Liver (tissue), 9 donors: ENCODE data around the gene SLITRK2. TPM values are rescaled to one million over a fixed set of nuclear protein-coding genes. Genes with fewer than 3 reads are reported as not detected.

Source experiments
- DNase-seq: peaks from one replicate; pipeline ENCODE4 v3.0.0-alpha.2; 2017; ENCODE audit warnings: low spot score
- H3K27ac ChIP-seq, 2 donors: one replicate each; pipeline ENCODE4 v1.7.0; 2013; ENCODE audit warnings: inconsistent platforms in 2 of 2, low read length in 2 of 2, control low read depth in 1 of 2, low read depth in 1 of 2, mild to moderate bottlenecking in 1 of 2
- H3K27me3 ChIP-seq, 4 donors: one replicate each; pipeline versions ENCODE4 v1.6.1 to v1.7.0; 2013; ENCODE audit warnings: low read length in 3 of 4, inconsistent platforms in 1 of 4, mild to moderate bottlenecking in 1 of 4, moderate library complexity in 1 of 4; ENCODE audit not compliant: control insufficient read depth in 4 of 4, insufficient read depth in 4 of 4
- H3K36me3 ChIP-seq, 4 donors: one replicate each; pipeline versions ENCODE4 v1.6.1 to v1.7.0; 2013; ENCODE audit warnings: low read length in 3 of 4, mild to moderate bottlenecking in 3 of 4, low read depth in 1 of 4, moderate library complexity in 1 of 4; ENCODE audit not compliant: control insufficient read depth in 4 of 4, insufficient read depth in 3 of 4
- H3K4me1 ChIP-seq, 4 donors: one replicate each; pipeline versions ENCODE4 v1.6.1 to v1.7.0; 2013; ENCODE audit warnings: low read length in 3 of 4, mild to moderate bottlenecking in 3 of 4, moderate library complexity in 1 of 4; ENCODE audit not compliant: control insufficient read depth in 4 of 4, insufficient read depth in 4 of 4
- H3K4me3 ChIP-seq, 3 donors: one replicate each; pipeline versions ENCODE4 v1.6.1 to v1.7.0; 2013; ENCODE audit warnings: low read length in 3 of 3, control low read depth in 1 of 3, low read depth in 1 of 3, mild to moderate bottlenecking in 1 of 3
- H3K9ac ChIP-seq, 2 donors: one replicate each; pipeline ENCODE4 v1.7.0; 2013; ENCODE audit warnings: low read length in 2 of 2, mild to moderate bottlenecking in 2 of 2, moderate library complexity in 2 of 2, control low read depth in 1 of 2, low read depth in 1 of 2
- H3K9me3 ChIP-seq, 4 donors: one replicate each; pipeline versions ENCODE4 v1.6.1 to v1.7.0; 2013; ENCODE audit warnings: low read length in 3 of 4; ENCODE audit not compliant: control insufficient read depth in 4 of 4
- ATF3 ChIP-seq: IDR thresholded peaks from 2 replicates; pipeline ENCODE4 v1.6.1; 2016; ENCODE audit warnings: antibody characterized with exemption
- EGR1 ChIP-seq, 2 donors: IDR thresholded peaks; 2 replicates each; pipeline ENCODE4 v1.6.1; 2016 to 2018; ENCODE audit warnings: antibody characterized with exemption in 2 of 2, low read depth in 2 of 2
- FOXA1 ChIP-seq: IDR thresholded peaks from 2 replicates; pipeline ENCODE4 v1.6.1; 2016; ENCODE audit warnings: antibody characterized with exemption
- FOXA2 ChIP-seq: IDR thresholded peaks from 2 replicates; pipeline ENCODE4 v1.6.1; 2016; ENCODE audit warnings: antibody characterized with exemption
- GABPA ChIP-seq, 2 donors: IDR thresholded peaks in 1 of 2; conservative IDR thresholded peaks in 1 of 2; 2 replicates each; pipeline ENCODE4 v1.6.1; 2016; ENCODE audit warnings: antibody characterized with exemption in 2 of 2, mild to moderate bottlenecking in 1 of 2, moderate library complexity in 1 of 2
- HNF4A ChIP-seq, 2 donors: conservative IDR thresholded peaks; 2 replicates each; pipeline ENCODE4 v1.6.1; 2016; ENCODE audit warnings: antibody characterized with exemption in 2 of 2, mild to moderate bottlenecking in 2 of 2
- HNF4G ChIP-seq: IDR thresholded peaks from 2 replicates; pipeline ENCODE4 v1.6.1; 2016; ENCODE audit warnings: antibody characterized with exemption
- JUND ChIP-seq, 2 donors: IDR thresholded peaks; 2 replicates each; pipeline ENCODE4 v1.6.1; 2016; ENCODE audit warnings: antibody characterized with exemption in 2 of 2
- NR2F2 ChIP-seq: IDR thresholded peaks from 2 replicates; pipeline ENCODE4 v1.6.1; 2016; ENCODE audit warnings: antibody characterized with exemption
- RXRA ChIP-seq, 2 donors: IDR thresholded peaks; 2 replicates each; pipeline ENCODE4 v1.6.1; 2017 to 2018; ENCODE audit warnings: antibody characterized with exemption in 2 of 2, mild to moderate bottlenecking in 1 of 2
- TAF1 ChIP-seq: conservative IDR thresholded peaks from 2 replicates; pipeline ENCODE4 v1.6.1; 2016; ENCODE audit warnings: antibody characterized with exemption, mild to moderate bottlenecking
- YY1 ChIP-seq: IDR thresholded peaks from 2 replicates; pipeline ENCODE4 v1.6.1; 2016; ENCODE audit warnings: antibody characterized with exemption, mild to moderate bottlenecking
- ZBTB33 ChIP-seq: IDR thresholded peaks from 2 replicates; pipeline ENCODE4 v1.6.1; 2016; ENCODE audit warnings: antibody characterized with exemption
- WGBS: extraction: QIAGEN DNeasy Blood & Tissue Kit; methylation state at CpG from one replicate; pipeline ENCODE4 v1.1.7; 2013; 5-methylcytosine and 5-hydroxymethylcytosine counted together
- polyA plus RNA-seq, 2 donors: library from polyadenylated mRNA; stranded (reverse) in 1 of 2; unstranded in 1 of 2; fragments of 200-250 nt in 1 of 2; fragments of >200 nt in 1 of 2; fragmentation: Nextera tagmentation in 1 of 2; extraction: Ambion mirVana in 1 of 2; gene quantifications; one replicate each; pipeline versions ENCODE4 v1.2.1 to v1.2.3, GENCODE V29; 2013 to 2015
- total RNA-seq, 2 donors: library from RNA; depleted of rRNA; stranded (reverse); fragments of >200 nt; gene quantifications; one replicate each; pipeline ENCODE4 v1.2.3, GENCODE V29; 2014
- TF ChIP-seq, protein P1 (sequence below): IDR thresholded peaks from 2 replicates; pipeline ENCODE4 v1.6.1; 2016; ENCODE audit warnings: antibody characterized with exemption
- TF ChIP-seq, protein P2 (sequence below): fragments of 150-350 bp; IDR thresholded peaks from 2 replicates; pipeline ENCODE4 v1.5.1; 2017; ENCODE audit warnings: improper control_type of control experiment, low read depth, low read length; ENCODE audit not compliant: missing input control
- TF ChIP-seq, protein P3 (sequence below): IDR thresholded peaks from 2 replicates; pipeline ENCODE4 v1.6.1; 2016; ENCODE audit warnings: antibody characterized with exemption, mild to moderate bottlenecking
- donor health status: healthy.
- donor health status: healthy.
- donor health status: healthy.
- donor health status: healthy.
- donor health status: healthy.

SLITRK2 gene
- total and polyA plus RNA-seq, 4 donors: 0.03 to 0.08 TPM; not detected in 2

GRCh38 chrX:145840531-145840930 is 22.9 kb downstream of the SLITRK2 start:
- H3K4me1 ChIP-seq: no peaks in the 10 kb centered on the region
- WGBS: 84% methylated on average over 9 of the region's 9 CpGs
- no peaks in the 10 kb centered on the region for H3K9me3 ChIP-seq
- no peaks in the 10 kb centered on the region for H3K36me3 ChIP-seq
- no peak overlapping the region for H3K4me3 ChIP-seq
- no peak overlapping the region for H3K9ac ChIP-seq
- no peak for DNase-seq
- H3K27me3 ChIP-seq: no peaks in the 10 kb centered on the region
- no peak overlapping the region for H3K27ac ChIP-seq
- TF ChIP-seq GABPA (IDR thresholded peaks at IDR 0.05 in 1 of 2, conservative IDR thresholded peaks at IDR 0.05 in 1 of 2) (no peak), NR2F2 (no peak), HNF4G (no peak), JUND (IDR thresholded peaks at IDR 0.05) (no peak), EGR1 (IDR thresholded peaks at IDR 0.05; ENCODE audit: low read depth in 2 of 2) (no peak), RXRA (IDR thresholded peaks at IDR 0.05) (no peak), ZBTB33 (no peak), FOXA1 (no peak), TAF1 (no peak), HNF4A (conservative IDR thresholded peaks at IDR 0.05) (no peak), ATF3 (no peak), FOXA2 (no peak)
- TF ChIP-seq, protein P1, sequence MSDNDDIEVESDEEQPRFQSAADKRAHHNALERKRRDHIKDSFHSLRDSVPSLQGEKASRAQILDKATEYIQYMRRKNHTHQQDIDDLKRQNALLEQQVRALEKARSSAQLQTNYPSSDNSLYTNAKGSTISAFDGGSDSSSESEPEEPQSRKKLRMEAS: no peak
- TF ChIP-seq, protein P2, sequence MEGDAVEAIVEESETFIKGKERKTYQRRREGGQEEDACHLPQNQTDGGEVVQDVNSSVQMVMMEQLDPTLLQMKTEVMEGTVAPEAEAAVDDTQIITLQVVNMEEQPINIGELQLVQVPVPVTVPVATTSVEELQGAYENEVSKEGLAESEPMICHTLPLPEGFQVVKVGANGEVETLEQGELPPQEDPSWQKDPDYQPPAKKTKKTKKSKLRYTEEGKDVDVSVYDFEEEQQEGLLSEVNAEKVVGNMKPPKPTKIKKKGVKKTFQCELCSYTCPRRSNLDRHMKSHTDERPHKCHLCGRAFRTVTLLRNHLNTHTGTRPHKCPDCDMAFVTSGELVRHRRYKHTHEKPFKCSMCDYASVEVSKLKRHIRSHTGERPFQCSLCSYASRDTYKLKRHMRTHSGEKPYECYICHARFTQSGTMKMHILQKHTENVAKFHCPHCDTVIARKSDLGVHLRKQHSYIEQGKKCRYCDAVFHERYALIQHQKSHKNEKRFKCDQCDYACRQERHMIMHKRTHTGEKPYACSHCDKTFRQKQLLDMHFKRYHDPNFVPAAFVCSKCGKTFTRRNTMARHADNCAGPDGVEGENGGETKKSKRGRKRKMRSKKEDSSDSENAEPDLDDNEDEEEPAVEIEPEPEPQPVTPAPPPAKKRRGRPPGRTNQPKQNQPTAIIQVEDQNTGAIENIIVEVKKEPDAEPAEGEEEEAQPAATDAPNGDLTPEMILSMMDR: no peak

DNA sequence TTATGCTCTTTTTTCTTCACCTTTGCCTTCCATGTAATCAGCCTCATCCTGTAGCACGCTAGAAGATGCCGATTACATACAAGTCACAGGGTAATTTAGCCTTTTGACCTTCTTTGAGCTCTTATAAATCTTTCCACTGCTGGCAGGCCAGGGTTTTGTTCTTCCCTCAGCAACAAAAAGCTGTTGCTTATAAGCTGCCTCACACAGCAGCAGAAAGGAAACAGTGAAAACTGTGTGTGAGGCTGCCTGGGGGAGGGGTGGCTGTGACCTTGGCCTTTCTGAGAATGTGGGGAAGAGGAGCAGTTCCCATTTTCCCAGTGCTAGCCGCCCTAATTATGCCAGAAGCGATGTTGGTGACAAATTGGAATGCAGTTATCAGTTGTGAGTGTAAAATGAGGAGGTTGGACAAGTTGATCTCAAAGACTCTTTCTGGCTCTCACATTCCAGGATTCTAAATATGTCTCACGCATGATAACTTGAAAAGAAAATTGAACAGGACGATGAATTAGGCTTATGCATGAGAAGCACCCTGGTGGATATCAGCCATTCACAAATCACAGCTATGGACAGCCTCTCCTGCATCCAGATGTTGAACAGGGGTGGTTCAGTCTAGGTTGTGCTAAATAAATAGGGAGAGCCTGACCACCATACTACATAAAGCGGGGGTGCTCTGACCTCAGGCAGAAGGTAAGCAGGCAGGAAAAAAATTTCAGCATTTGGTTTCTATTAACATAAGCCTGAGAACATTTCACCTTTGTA is 25.7 kb downstream of the SLITRK2 start:
- no peak for DNase-seq
- Histone ChIP-seq H3K9me3 (no peaks in the 10 kb centered on the region), H3K27me3 (no peaks in the 10 kb centered on the region), H3K36me3 (no peaks in the 10 kb centered on the region), H3K27ac (no peak overlapping the region), H3K4me1 (no peaks in the 10 kb centered on the region), H3K9ac (no peak overlapping the region), H3K4me3 (no peak overlapping the region)
- WGBS: 46% methylated on average over 7 of the region's 7 CpGs
- TF ChIP-seq NR2F2: peak; percentile 9
- TF ChIP-seq TAF1: no peak

GRCh38 chrX:145844886-145845285 is 27.3 kb downstream of the SLITRK2 start:
- DNase-seq: no peak
- Histone ChIP-seq H3K27ac (no peak overlapping the region), H3K27me3 (no peaks in the 10 kb centered on the region), H3K4me1 (no peaks in the 10 kb centered on the region), H3K4me3 (no peak overlapping the region), H3K9ac (no peak overlapping the region), H3K9me3 (no peaks in the 10 kb centered on the region), H3K36me3 (no peaks in the 10 kb centered on the region)
- WGBS: 85% methylated on average over 7 of the region's 7 CpGs
- TF ChIP-seq HNF4G: no peak
- TF ChIP-seq YY1: no peak
- no peak for TF ChIP-seq FOXA1
- TF ChIP-seq, protein P3, sequence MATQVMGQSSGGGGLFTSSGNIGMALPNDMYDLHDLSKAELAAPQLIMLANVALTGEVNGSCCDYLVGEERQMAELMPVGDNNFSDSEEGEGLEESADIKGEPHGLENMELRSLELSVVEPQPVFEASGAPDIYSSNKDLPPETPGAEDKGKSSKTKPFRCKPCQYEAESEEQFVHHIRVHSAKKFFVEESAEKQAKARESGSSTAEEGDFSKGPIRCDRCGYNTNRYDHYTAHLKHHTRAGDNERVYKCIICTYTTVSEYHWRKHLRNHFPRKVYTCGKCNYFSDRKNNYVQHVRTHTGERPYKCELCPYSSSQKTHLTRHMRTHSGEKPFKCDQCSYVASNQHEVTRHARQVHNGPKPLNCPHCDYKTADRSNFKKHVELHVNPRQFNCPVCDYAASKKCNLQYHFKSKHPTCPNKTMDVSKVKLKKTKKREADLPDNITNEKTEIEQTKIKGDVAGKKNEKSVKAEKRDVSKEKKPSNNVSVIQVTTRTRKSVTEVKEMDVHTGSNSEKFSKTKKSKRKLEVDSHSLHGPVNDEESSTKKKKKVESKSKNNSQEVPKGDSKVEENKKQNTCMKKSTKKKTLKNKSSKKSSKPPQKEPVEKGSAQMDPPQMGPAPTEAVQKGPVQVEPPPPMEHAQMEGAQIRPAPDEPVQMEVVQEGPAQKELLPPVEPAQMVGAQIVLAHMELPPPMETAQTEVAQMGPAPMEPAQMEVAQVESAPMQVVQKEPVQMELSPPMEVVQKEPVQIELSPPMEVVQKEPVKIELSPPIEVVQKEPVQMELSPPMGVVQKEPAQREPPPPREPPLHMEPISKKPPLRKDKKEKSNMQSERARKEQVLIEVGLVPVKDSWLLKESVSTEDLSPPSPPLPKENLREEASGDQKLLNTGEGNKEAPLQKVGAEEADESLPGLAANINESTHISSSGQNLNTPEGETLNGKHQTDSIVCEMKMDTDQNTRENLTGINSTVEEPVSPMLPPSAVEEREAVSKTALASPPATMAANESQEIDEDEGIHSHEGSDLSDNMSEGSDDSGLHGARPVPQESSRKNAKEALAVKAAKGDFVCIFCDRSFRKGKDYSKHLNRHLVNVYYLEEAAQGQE: no peak
- no peak for TF ChIP-seq NR2F2
